CD4-positive, alpha-beta T cell treated with Interleukin-2 at 100 ng/mL for 4 hours (primary cell): ENCODE results near the gene KCNIP3.
"Not testable (repeated sequence)": the region's sequence is repeated elsewhere in the genome, so short reads cannot be mapped to it uniquely, and the experiment has no call there.

Experiments
- DNase-seq: peaks from one replicate; pipeline ENCODE4 v3.0.0-alpha.2; 2020; ENCODE audit warnings: low spot score

The KCNIP3 gene

DNA sequence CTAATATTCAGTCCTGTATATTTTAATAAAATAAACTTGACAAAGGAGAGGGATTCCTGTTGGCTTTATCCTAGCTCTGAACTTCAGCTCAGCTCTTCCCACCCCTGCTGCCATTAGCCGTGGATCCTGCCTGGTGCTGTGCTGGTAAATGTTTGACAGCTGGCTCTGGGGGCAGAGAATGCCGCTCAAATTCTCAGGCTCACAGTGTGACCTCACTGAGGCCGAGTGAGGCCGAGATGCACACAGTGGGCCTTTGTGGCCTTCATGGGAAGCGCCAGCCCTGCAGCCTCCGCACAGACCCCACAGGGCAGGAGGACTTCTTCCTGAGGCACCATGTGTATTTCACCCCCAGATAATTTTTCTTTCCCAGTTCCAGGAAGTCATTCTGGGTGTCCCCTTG lies 88.9 kb downstream of the KCNIP3 start:
- no peak for DNase-seq

DNA sequence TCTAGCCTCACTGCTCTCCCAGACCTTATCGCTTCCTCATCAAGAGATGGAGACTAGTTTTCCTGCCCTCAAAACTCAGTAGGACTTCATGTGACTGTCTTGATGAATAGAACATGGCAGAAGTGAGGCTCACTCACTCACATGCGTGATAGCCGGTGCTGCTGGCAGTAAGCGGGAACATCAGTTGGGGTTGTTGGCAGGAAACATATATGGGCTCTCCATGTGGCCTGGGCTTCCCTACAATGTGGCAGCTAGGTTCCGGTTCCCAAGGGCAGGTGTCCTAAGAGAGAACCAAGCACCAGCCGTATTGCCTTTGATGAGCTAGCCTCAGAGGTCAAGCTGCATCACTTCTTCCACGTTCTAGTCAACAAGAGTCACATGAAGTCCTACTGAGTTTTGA lies 90.2 kb downstream of the KCNIP3 start:
- DNase-seq, result no peak

DNA sequence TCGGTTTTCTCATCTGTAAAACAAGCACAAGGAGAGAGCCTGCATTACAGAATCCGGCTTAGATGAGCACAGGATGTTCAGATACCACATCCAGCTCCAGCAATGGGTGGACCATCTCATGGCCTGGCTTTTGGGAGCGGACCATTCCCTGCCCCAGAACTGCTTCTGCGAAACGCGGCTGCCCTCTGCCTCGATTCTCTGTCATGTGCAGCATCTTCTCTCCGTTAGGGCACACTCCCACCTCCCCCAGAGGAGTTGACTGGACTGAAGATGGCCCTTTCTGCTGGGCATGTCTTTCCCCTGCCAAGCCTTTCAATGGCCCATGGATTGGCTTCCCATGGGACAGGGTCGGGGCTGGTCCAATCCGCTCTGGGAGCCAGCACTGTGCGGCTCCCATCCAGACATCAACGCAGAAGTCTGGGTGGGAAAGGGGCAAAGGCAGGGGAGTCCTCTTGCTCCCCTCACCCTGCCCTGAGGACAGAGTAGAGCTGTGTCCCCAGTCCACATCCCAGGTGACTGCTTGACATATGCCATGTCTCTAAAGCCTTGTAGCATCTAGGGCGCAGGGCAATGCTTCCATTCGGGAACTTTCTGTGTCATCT lies 91.0 kb downstream of the KCNIP3 start:
- DNase-seq, result no peak

DNA sequence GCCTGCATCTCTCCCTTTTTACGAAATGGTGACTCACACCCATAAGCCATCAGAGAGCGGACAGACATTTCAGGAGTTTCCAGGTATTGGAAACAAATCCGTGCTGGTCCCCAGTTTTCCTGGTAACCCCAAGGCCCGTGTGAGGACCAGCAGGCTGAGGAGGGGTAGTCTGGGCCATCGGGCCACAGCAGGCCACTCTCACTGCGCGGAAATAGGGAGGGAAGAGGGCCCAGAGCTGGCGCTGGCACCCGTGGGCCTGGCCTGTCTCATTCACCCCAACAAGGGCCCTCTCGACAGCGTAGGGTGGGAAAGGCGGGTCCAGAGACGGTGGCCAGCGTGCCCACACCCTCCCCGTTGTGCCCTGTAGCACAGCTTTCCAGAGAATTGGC lies 91.7 kb downstream of the KCNIP3 start:
- DNase-seq, result no peak

DNA sequence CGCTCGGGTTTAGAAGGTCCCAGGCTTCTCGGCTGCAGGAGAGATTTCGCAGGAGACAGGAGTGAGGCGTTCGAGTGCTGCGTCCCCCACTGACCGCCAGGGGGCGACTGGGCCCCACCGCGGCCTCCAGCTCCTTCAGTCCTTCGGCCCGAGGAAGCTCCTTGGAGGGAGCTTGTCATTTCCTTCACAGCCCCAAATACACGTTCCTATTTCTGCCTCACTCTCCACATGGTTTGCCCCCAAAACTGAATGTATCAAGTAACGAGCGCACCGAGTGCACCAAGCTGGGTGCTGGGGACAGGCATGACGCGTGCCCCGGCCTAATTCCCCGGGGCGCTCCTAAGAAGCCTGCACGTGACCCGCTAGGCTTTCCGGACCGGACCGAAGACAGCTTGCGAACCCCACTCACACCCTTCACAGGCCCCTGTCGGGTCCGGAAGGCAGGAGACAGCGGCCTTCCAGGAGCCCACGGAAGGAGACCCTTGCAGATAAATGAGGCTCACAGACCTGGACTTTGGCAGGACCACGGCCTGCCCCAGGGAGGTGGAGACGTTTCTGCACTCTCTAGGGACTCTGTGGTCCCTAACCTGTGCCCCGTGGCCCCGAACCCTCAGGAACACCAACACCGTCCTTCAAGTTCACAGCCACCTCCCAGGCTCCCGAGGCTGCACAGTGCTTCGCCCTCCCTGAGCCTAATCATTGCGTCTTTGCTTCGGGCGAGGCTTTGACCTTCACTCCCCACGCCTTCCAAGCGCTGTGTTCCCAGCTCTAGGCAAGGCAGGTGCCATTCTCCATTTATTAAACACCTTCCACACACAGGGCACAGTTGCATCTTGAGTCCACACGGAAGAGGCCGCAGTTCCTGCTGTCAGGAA lies 92.3 kb downstream of the KCNIP3 start:
- peak; percentile 36 for DNase-seq

DNA sequence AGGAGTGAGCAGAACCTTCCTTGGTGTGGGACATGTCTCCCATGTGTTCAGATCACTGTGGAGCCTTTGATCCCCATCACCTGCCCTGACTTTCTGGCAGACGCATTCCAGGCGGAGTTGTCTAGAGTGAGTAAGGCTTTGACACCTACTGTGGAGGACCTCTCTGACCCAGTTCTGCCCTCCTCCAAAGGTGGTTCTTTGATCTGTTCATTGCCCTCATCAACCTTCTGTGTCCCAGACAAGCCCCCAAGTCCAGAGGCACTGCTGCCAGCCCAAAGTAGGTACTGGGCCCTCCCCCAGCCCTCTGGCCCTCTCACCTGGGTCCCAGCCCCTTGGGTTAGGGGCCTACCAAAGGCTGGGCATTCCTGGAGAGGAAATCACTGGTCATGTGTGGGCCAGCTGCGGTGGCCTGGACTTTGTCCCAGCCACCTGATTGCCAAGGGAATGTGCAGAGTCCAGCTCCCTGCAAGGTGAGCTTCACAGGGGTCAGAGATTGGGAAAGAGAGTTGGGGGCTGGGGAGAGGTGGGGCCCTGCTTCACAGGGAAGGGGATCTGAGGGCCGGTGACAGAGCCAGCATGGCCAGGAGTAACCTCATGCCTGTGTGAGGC lies 93.2 kb downstream of the KCNIP3 start:
- no peak for DNase-seq

DNA sequence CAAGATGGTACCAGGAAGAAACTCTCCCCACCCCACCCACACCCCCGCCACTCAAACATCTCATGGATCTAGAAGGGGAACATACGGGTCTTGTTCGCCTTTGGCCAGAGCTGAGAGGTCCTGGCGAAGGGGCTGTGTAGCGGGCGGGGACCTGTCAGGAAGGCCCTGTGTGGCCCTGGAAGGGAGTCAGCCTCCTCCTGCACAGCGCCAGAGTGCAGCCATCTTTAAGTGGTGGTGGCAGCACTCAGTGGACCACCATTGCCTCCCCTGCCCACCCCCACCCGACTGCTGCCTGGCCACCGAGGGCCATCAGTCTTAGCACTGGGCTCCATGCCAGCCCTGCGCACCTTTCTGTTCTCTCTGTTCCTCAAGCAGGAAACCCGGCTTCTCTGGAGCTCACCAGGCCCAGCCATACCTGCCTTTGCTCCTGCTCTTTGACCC lies 93.8 kb downstream of the KCNIP3 start:
- DNase-seq, result no peak

DNA sequence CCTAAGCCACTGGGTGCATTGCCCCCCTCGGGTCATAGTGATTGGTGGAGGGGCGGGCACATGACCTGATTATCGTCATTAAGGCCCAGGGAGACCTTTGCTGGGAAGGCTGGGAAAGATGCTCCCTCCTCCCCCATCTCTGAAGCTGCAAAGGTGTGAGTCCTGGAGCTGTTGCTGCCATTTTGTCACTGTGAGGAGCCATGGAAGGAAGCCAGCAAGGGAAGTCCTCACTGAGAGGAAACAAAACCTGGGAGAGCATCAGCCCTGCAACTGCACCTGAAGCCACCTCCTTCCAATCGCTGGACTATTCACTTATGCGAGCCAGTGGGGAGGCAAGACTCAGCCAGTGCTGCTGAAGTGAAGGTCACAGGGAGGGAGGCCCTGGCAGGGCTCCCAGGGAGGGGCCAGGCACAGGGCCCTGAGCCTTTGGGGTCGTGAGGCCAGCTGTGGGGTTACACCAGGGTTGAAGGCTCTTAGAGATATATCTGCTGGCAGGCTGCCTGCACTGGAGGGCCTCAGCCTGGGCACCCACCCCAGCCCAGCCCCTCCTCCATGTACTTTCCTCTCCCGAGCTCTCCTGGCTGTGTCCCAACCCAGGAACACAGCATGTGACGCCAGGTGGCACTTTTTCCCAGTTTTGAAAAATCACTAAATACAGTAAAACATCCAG lies 94.6 kb downstream of the KCNIP3 start:
- no peak for DNase-seq

DNA sequence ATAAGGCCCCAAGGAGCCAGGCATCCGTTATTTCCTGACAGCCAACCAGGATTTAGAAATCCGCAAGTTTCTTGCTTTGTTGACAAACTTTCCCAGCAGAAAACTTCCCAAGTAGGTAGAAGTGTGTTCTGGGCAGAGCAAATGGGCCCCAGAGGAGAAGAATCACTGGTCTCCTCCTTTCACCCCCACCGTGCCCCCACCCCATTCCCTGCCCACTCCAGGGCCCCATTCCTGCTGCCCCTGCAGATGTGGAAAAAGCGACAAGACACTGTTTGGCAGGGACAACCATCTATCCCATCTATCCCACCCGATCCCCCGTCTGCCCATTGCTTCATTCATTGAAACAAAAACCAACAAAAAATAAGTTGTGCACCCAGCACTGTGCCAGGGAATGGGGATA lies 95.2 kb downstream of the KCNIP3 start:
- DNase-seq, result no peak

DNA sequence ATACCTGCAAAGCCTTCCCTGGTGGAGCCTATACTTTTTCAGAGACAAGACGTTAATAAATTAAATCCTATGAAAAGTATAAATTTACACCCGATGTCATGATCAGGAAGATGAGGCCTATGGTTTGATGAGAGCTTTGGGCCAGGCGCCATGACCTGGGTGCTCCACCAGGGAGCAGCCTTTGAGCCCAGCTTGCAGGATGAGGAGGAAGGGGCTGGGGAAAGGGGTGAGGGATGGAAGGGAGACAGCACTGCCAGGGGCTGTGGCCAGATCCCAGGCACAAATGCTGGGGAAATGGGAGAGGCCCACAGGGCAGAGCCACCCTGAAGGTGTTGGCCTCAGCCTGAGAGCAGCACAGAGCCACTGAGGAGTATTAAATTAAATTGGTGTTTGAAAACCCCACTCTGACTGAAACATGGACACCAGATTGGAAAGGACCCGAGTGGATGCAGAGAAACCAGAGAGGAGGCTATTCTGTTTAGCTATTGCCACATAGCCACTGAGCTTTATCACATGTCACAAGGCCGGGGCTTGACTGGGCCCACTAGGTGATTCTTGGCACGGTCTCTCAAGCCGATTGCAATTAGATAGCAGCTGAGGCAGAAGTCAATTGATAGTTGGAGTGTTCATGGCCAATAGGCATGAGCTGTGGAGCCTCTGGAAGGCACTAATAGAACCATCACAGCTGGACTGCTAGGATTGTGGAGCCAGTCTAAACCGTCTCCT lies 95.7 kb downstream of the KCNIP3 start:
- no peak for DNase-seq

DNA sequence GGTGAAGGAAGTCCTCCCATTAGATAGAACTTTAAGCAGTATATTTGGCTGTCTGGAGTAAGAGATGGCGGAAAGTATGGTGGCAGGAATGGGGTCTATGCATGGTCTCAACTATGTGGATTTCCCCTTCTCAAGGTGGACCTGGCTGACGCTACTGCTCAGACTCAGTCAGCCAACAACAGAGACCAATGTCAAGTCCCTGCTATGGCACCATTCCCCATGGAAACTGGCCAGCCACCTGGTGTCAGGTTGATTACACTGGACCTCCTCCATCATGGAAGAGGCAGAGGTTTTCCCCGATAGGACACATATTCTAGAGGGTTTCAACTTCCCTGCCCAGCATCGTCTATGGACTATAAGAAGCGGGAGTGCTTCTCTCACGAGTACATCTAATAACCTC lies 96.8 kb downstream of the KCNIP3 start:
- DNase-seq, result no peak

DNA sequence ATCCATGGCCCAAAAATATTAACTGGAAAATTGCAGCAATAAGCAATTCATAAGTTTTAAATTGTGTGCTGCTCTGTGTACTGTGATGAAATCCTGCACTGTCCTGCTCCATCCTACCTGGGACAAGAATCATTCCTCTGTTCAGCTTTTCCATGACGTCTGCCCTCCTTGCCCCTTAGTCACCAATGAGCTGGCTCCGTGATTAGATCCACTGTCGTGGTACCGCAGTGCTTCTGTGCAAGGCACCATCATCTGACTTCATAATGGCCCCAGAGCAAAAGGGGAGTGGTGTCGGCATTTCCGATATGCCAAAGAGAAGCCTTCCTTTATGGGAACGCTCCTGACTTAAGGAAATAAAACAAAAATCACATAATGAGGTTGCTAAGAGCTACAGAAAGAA lies 101.9 kb downstream of the KCNIP3 start:
- no peak for DNase-seq

DNA sequence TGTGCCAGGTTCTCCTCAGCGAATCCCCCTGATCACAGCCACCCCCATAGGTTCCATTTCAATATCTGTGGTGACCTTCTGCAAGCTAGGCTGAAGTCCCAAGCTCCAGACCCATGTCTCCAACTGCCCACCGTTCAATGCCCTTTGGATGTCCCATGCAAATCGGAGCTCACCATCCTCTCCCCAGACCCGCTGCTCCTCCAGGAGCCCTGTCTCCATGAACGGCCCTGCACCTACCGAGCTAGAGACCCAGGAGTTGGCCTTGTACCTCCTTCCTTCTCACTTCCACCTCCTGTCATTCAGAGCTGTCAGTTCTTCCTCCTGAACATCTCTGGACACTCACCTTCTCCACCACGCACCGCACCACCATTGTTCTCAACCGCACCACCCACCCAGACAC lies 104.3 kb downstream of the KCNIP3 start:
- DNase-seq, result no peak

DNA sequence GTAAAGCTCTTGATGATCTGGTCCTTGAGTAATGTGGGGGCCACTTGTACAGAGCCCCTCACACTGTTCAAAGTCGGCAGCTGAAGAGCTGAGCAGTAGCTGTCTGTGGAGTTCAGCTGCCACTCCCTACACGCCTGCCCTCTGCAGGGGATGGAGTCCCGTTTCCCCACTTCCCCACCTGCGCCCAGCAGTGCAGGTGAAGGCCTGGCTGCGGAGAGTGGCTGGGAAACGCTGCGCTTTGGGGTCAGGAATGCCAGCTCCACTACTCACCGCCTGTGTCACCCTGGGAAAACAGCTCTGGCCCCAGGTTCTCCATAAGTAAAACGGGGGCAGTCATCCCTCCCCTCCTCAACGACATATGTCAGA lies 104.8 kb downstream of the KCNIP3 start:
- DNase-seq, result not testable (repeated sequence)

DNA sequence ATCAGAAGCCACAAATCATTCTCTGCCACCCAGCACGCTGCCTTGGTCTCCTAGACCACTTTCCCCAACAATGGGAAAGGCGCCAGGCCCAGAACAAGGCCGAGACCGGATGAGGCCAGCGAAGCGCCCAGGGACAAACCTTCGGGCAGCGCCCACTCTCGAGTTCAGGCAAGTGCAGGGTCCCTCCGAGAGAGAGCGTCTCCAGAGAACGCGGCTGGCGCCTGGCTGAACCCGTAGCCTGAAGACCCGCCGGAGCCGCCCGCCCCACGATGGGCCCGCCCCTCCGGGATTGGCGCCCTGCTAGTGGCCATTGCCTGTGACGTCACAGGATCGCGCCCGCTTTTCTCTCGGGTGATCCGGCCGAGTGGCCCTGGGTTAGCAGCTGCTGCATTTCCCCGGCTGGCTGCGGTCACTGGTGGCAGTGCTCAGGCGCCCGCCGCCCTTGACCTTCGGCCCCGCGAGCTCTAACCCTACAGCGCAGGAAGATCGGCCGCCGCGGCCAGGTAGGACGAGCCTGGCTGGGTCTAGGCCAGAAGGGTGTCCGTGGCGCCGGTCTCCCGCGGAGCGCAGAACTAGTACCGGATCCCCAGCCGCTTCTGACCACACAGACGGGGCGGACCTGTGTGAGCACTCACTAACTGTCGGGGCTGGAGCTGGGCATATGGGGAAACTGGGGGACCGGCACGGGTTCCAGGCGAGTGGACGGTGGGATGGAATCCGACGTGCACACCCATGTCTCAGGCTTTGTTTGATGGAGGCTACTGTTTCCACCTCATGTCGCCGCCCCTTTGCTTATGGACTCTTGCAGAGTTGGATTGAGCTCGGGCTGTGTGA lies 105.4 kb downstream of the KCNIP3 start, which contains the start of gene FAHD2A:
Gene FAHD2A, plus strand, starts transcription at position 339 of the 834 bp plus-strand sequence. CDS start 2,851 bp downstream, outside the sequence.
- DNase-seq, result peak; percentile 90

DNA sequence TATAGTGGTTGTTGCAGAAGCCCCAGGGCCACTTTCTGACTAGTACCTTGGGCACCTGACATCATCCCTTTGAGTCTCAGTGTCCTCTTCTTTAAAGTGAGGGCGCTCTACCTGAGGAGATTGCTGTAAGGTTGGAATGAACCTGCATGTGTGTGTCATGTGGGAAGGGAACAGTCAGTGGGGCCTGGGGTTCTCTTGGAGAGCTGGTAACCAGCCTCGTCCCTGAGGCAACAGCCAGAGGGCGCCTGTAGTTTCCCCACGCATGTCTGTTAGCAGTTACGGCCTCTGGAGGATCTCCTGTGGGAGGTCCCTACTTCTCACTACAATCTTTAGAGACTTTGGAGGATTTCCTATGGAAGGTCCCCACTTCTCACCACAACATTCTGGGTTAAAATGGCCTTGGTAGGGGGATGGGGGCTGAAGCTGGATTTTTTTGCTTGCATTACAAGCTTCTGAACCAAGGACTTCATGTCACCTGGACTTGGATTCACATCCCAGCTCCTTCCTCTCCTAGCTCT lies 106.1 kb downstream of the KCNIP3 start:
- peak; percentile 24 for DNase-seq

DNA sequence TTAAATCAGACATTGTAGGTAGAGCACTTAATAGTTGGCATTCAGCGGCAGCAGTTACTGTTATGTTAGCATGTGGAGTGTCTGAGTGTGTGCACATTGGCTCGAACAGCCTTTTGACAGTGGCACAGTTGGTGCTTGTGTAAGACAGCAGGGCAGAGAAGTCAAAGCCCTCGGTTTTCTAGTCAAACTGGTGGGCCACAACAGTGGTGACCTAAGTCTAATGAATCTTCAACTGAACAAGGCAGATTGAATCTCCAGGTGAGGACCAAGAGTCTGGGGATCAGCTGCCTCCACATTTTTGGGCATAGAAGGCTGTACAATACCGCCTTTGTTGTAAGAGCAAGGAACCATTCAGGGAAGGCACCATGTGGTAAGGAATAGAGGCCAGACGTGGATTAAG lies 106.7 kb downstream of the KCNIP3 start:
- not testable (repeated sequence) for DNase-seq

DNA sequence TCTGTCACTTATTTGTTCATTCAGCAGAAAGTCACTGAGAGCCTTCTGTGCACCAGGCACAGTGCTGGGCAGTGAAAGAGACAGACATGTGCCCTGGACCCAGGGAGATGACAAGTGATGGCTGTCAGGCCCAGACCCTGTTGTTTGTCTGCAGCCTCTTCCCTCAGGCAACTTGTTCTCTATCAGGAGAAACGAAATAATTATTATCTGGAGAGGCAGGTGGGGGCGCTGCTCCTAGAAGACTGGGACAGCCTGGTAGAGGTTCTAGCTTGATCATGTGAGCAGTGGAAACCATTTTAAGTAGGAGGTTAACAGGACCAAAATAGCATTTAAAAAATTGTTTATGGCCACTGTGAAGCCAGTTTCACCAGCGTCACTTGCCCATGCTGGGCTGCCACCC lies 107.5 kb downstream of the KCNIP3 start:
- DNase-seq, result not testable (repeated sequence)

DNA sequence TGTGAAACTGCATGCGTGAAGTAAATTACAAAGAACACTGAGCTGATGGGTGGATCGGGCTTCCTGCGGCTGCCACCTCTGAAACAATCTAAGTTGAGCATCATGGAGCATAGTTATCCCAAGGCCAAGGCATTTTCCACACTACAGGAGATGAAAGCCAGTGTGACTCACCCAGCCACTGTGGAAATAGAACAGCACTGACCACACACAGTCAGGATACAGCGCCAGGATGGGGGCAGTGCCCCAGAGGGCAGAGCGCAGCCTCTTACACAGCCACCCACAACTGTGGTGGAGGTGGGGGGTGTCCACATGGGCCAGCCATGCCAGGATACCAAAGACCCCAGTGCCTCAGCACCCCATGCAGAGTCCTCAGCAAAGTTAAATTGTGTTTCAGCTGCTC lies 114.1 kb downstream of the KCNIP3 start:
- not testable (repeated sequence) for DNase-seq

DNA sequence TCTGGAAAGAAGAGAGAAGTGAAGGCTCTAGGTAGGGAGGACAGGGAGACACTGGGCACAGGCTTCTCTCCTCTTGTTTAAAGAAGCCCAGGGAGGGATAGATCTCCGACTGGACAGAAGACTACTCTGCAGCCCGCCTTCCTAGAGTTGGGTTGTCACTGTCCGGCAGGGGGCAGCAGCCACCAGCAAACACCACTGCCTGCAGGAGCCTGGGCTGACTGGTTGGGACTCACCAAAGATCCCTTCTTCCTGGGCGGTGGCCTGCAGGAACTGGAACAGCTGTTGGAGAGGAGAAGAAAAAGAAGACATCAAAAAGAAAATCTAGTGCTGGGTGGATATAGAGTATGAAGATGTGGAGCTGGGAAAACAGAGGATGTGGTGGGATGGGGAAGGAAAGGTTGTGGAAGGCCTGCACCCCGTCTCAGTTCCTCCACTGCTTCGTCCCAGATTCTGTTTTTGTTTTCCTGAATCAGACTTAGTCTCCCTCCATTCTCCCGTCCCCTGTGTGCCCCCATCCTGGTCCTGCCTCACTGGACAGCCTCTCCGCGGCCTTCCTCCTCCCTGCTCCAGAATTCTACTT lies 117.0 kb downstream of the KCNIP3 start:
- peak; percentile 56 for DNase-seq
